HG02610 (cell line): ENCODE measurements around the gene TRHDE.
A peak's percentile ranks its signal among the peaks of the same experiment; 100 is the strongest.
"Not testable (repeated sequence)": the region's sequence is repeated elsewhere in the genome, so short reads cannot be mapped to it uniquely, and the experiment has no call there.

Experiments used
- ATAC-seq: cut with Tn5 transposase; IDR thresholded peaks from one replicate; pipeline ENCODE4 v1.9.1; 2021; ENCODE audit warnings: mild to moderate bottlenecking, moderate library complexity; ENCODE audit not compliant: unreplicated experiment

Gene TRHDE

DNA sequence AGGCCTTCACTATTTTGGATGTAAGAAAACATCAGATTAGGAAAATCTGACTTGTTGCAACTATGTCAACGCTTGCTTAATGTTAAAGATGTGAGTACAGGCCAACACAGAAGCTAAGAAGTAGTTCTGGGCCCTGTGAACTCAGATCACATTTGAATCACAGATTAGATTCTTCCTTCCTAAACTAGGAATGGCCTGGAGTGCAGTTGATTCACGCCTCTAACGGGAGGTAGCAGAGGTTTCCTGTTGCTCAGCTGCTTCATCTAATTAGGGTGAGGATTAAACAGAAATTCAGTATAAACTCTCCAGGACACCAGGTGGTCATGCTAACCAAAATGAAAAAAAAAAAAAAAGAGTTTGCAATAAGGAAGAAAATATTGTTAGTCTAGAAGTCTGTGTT lies 314.3 kb downstream of the TRHDE start:
- no peak for ATAC-seq

DNA sequence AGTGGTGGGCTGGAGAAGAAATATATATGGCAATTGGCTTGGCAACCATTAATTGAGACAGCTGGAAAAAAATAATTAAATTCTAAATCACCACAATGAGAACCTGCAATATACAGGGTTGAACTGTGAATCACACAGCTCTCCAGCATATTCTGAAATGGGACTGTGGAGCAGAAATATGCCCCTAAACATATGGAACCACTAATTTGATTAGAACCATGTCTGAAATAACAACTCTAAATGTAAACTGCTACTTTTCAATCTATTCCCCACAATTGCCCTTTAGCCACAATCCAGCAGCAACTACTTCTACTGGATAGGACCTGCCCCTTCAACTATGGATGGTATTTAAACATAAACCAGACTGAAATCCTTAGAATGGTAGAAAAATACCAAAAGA lies 330.4 kb downstream of the TRHDE start:
- ATAC-seq = no peak

DNA sequence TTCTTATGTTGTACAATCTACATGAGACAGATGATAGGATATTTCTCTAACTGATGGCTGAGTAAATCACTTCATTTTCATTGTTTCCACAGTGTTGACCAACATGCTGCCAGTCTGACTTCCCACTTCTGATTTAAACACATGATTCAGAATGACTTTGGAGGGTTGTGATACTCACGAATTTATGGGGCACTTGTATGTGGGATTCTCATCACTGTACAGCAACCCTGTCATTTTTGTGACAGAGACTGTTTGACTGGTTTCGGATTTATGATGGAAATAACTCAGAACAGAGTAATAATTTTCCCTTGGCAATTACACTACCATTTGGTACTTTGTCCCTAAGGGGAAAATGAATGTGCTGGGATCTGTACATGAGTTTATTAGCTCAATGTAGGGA lies 333.8 kb downstream of the TRHDE start:
- ATAC-seq = no peak

DNA sequence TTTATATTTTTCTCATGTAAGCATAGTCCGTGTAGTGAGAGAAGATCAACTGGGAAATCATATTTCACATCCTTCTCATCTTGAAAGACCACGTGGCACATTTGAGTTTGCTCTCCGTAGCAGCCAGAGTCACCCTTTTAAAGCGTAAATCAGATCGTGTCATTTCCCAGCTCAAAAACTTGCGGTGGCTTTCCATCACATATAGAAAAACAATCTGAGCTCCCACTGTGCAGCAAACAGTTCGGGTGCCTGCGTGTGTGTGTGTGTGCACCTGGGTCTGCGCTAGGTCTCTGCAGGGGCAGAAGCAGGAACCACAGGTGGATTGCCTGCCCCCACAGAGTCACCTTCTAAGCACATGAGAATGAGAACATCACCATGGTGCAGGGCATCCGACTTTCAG lies 338.2 kb downstream of the TRHDE start:
- no peak for ATAC-seq

DNA sequence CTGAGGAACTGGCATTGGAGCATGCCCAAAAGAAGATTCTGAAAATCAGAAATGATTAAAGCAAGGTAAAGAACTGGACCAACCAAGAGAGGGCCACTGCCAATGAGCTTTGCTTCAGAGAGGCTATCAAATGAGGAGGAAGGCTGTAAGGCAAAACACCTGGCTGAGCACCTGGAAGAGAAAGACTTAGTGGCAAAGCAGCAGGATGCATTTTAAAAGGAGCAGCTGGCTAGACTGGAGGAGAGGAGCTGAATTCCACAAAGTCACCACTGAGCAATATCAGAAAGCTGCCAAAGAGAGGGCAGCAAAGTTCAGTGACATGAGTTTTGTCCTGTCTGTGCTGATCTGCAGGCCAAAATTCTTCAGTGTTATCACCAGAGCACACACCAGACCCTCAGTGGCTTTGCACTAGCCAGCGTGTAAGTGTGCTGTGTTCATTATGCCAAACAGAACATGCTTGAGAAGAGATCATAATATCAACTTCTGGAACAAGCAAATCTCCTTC lies 338.7 kb downstream of the TRHDE start:
- ATAC-seq = no peak

DNA sequence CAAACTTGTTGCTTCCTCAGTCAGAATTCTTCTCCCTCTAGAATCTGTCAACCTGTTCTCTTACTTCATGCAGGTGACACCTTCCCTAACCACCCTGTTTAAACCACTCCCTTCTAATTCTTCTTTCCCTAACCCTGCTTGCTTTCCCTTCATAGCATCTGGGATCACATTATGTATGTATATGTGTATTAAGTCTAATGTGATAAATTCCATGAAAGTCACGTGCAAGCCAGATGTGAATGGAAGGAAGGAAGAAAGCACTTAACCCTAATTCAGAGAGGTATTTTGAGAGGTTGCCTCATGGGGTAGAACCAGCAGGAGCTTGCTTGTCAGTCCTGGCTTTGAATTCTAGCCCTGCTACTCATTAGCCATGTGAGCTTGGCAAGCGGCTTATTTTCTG lies 340.0 kb downstream of the TRHDE start:
- ATAC-seq = no peak

DNA sequence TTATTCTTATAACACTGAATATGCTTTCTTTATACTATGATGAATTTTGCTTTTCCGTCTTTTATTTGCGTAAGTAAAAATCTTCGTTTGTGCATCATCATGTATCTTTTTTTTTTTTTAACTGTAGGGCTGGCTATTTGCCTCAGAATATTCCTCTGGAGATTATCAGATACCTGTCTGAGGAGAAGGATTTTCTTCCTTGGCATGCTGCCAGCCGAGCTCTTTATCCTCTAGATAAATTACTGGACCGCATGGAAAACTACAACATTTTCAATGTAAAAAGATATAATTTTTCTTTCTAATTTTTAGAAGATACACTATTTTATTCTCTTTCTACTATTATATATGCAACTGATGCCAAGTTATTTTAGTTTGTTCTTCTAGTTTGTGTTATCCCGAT lies 346.6 kb downstream of the TRHDE start:
- no peak for ATAC-seq

DNA sequence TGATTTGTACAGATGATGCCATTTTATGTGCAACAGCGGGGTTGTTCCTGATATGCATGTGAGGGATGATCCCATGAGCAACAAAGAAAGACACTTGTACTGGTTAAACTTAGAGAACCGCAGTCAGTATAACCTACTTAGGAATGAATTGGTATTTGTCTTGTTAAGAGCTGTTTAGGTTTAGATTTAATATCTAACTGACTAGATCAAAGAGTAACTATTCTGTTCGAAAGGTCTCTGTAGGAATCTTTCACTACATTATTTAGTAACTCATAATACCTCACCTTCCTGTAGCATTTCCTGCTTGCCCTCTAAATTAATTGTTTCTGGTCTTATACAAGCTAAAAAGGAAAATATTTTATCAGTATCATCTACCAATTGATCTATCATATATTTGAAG lies 350.4 kb downstream of the TRHDE start:
- ATAC-seq = no peak

DNA sequence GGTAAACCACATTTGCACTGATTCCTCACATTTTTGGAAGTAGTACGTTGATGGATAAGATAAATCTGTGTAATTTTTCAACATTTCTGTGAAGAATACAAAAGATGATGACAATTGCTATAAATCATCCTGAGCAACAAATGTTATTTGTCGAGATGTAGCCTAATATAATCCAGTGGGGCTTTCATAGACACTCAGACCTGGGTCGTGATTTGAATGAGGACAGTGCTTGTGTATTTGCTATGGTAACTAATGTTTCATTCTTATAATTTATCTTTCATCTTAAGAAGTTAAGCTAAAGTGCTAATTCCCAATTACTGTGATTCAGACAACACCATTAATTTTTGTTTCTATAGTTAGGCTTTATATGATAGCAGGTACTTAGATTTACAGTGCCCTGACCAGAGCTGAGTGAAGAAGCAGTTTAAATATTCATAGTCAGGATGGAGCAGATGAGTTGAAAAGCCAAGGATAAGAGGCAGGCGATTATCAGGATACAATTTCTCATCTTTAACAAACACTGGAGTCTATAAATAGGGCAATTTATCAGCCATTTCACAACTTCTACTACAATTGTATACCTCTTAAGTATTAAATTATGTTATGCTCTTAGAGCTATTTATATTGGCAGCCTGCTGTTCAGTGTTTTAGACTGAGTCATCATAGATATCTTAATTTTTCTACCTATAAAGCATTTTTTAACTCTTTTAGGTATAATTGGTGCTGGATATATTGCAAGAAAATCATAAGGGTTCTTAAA lies 359.9 kb downstream of the TRHDE start:
- no peak for ATAC-seq

DNA sequence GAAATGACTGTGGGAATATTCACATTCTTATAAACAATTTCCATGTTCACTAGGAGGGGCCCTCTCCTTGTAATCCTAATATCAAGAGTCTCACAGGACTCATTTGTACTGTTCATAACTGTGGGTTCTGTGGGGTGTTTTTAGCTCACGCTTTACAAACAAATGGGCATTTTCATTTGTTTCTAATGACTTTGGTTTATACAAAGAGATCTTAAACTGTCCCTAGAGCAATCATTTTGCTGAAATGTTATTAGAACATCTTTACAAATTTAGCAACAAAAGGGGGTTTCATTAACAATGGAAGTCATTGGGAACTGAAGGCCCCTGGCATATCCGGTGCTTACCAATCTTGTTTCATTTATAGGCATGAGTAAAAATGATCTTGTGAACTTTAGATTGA lies 370.5 kb downstream of the TRHDE start:
- ATAC-seq = no peak

DNA sequence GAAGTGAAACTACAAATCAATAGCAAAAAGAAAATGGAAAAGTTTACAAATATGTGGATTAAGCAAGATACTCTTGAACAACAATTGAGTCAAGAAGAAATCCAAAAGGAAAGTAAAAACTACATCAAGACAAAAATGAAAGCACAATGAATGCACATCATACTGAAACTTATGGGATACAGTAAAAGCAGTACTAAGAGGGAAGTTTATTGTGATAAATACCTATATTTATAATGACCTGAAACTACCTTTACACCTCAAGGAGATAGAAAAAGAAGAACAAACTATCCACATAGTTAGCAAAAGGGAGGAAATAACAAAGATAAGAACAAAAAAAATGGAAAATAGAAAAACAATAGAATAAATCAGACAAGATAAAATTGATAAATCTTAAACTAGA lies 375.0 kb downstream of the TRHDE start:
- peak; percentile 82 for ATAC-seq

DNA sequence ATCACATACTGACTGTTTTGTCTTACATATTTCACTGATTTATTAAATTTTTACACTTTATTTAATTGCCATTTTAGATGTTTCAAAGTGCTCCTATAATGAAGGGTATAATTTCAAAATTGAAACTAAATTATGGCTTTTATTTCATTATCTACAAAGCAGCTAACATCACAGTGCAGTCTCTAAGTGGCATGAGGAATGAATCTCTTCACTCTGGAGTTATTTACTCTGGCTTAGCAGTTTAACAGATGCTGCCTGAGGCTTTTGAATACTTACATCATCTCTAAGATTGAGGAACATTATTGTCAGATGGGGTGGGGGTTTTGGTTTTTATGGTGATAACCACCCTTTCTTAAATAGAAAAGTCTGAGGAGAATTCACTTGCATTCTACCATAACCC lies 386.4 kb downstream of the TRHDE start:
- ATAC-seq = no peak

DNA sequence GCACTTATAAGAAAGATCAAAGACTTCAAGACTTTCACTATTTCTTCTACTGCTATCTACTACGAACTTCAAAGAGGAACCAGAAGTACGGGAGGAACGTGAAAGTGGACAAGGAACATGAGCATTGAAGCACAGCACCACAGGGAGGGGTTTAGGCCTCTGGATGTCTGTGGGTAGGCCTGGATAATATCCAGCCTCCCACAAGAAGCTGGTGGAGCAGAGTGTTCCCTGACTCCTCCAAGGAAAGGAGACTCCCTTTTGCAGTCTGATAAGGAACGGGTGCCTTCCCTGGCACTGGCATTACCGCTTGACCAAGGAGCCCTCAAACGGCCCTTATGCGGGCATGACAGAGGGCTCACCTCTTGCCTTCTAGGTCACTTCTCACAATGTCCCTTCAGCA lies 388.0 kb downstream of the TRHDE start:
- ATAC-seq = not testable (repeated sequence)

DNA sequence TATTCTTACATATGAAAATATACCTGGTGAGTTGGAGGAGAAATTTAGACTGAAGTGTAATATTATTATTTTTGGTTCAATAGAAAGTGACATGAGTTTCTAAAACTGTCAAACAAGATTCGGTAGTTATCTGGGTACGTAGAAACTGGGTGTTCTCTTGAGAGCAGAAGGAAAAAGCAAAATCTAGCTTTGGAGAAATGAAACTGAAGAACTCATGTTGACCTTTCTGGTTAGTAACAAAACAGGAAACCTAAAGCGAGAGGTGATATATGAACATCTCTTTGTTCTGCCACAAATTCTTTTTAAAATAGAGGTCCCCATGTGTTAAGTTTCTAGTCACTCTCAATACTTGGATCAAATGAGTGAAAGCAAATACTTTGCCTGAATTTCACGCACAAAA lies 401.7 kb downstream of the TRHDE start:
- peak; percentile 64 for ATAC-seq

DNA sequence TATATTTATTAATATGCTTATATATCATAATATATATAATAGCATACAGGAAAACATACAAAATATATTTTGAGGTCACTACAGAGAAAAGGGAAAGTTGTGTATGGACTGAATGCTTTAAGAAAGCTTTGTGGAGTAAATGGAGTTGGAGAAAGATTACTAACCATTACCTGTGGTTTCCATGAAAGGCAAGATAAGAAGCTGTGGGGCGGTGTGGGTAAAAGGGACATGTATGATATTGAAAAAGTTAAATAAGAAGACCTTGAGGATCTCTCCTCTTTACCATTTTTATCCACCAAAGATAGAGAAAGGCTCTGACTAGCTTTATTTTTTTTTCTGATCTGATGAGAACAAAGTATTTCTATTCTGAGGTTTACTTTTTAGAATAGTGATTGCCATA lies 404.4 kb downstream of the TRHDE start:
- no peak for ATAC-seq

DNA sequence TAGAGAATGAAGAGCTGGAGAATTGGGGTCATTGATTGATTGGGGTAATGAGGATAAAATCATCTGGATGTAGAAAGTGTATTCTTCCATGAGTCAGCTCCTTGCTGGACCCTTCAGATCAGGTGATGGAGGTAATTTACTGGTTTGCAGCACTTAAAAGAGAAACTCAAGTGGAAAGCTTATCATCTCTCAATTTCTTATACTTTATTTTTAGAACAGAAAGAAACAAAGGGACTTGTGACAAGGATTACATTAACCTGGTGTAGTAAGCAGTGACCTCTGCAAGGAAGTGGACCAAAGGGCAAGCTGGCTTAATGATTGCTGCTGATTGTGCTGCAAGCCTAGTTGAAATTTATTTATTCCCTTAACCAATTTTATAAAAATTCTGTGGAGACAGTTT lies 405.0 kb downstream of the TRHDE start:
- no peak for ATAC-seq

DNA sequence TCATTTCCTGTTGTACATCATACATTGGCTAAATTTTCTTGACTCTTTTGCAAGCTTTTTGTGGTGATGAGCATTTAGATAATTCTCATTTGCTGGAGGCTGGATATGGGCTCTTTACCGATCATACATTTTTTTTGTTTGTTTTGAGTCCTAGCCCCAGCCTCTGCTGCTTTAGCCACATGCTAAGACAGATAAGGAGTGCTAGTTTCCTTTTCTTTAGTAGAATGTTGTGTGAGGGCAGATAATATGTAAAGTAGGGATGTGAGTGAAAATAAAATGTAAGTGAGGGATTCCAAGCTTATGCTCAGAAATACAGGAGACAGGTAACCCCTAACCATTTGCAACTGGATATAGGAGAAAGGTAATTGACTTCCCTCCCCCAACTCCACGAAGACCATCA lies 405.7 kb downstream of the TRHDE start:
- no peak for ATAC-seq

DNA sequence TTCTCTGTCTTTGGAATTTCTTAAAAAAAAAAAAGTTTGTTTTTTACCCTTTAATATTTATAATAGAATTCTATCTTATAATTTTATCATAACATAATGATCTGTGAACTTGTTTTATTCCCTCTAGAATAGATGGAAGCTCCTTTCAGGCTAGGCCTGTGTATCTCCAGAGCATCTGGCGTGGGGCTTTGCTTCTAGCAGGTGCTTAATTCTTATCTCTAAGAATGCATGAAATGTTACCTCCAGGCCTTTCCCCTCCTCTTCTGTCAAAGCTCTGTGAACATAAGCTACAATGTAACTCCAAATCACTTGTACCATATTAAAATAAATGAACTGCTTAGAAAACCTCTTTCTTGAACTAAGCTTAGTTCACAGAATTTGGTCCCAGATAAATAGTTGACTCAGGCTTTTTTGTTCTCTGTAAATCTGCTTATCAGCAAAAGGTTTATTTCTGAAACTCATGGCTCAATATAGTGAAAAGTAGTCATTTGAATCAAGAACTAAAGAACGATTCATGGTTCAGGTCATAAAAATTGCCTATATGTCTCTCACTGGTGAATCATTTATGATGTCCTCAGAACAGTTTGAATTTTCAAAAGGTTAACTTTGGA lies 407.1 kb downstream of the TRHDE start:
- ATAC-seq = no peak

DNA sequence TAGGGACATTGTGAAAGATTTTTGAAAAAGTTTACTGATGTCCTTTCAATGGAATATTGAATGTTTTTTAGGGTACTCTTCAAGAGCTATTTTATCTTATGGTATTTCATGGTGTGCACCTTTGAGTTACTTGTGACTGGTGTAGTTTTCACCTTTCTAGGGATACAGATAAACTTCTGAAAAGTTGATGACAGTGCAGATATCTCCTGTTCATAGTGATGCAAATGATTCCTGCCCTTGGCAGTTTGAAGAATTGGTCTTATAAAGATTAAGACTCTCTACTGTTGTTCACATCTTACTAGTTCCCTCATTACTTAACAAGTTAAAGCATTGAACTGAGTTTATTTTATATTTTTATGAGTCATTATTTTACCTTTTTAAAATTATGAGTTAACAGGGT lies 408.9 kb downstream of the TRHDE start:
- ATAC-seq = no peak

DNA sequence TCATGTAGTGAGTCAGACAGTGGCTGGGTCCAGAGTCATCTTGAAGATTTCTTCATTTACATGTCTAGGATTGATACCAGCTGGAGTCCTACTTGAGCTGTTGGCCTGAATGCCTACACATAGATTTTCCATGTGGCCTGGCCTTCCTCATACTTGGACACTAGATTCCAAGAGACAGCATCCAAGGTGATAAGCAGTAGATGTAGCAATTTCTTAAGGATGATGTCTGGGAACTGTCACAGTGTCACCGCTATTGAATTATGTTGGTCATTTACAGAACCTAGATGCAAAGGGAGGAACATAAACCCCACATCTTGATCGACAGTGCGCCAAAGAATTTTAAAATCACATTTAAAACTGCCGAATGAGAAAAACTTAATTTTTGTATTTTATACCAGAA lies 412.3 kb downstream of the TRHDE start:
- no peak for ATAC-seq

DNA sequence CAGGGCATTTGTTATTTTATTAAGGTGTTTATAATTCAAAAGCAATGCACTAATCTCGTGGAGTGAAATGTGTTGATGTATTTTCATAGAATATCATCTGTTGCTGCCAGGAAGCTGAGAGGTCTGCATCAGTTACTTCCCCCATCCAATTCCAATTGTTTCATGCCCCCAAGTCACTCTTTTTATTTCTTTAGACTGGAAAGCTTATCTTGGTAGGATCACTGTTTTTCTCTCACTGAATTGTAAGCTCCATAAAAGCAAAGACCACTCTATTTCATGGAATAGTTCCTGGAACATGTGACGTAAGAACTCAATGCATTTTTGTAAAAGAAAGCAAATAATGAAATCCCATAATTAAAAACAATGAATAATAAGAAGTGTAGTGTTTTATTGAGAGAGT lies 420.2 kb downstream of the TRHDE start:
- no peak for ATAC-seq

DNA sequence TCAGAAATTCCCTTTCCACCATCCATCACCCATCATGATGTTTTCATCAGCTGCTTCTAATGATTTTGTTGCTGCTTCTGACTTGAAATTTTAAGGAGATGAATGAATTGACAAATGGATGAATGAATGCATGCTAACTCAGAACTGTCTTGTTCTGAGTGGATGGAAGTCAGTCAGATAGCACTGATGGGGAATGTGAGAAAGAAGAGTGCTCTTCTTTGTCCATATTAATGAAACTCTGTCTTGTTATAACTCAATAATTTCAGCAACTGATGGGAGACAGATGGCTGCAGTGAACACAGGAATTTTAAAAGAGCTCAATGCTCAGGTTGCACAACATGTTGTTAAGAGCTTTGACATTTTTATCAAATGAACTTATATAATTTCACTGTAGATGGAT lies 422.0 kb downstream of the TRHDE start:
- no peak for ATAC-seq

DNA sequence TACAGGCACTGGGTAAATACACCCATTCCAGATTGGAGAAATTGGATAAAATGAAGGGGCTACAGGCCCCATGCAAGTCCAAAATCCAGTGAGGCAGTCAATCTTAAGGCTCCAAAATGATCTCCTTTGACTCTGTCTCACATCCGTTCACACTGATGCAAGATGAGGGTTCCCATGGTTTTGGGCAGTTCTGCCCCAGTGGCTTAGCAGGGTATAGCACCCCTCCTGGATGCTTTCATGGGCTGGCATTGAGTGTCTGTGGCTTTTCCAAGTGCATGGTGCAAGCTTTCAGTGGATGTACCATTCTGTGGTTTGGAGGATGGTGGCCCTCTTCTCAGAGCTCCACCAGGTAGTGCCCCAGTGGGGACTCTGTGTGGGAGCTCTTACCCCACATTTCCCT lies 427.2 kb downstream of the TRHDE start:
- no peak for ATAC-seq
